ENCODE results near the gene LRPAP1.
"Not testable (repeated sequence)": the region's sequence is repeated elsewhere in the genome, so short reads cannot be mapped to it uniquely, and the experiment has no call there.

Gene LRPAP1

GRCh38 chr4:3460926-3461325, 71.3 kb downstream of the LRPAP1 start:
- DNase-seq (ENCODE audit: low spot score), result no peak

- DNase-seq (ENCODE audit: low spot score), result not testable (repeated sequence)
Measured at GRCh38 chr4:3459156-3459555, 73.1 kb downstream of the LRPAP1 start.

DNA sequence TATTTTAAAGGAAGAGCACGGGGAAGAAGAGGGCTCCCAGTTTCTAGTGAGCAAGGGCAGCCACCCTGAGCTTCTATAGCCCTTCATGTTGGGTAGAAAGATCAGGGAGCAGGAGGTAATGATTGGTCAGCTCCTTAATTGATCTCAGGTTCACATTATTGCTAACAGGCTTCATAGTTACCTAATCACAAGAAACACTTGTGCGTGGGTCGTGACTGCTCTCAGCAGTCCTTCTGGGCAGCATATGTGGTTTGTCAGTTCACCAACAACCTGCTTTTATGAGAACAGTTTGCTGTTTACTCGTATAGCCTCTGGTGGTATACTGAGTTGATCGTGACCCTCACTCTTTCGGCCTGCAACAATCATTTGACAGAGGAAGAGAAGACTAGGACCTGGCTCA, 73.9 kb downstream of the LRPAP1 start:
- DNase-seq (ENCODE audit: low spot score), result no peak

- DNase-seq (ENCODE audit: low spot score), result not testable (repeated sequence)
Measured at GRCh38 chr4:3455596-3455995, 76.6 kb downstream of the LRPAP1 start.
